Esophagus squamous epithelium (tissue), 5 donors: ENCODE measurements around the gene VPS26C. TPM values are rescaled to one million over a fixed set of nuclear protein-coding genes. Genes with fewer than 3 reads are reported as not detected.

ENCODE experiments used
- DNase-seq: peaks from one replicate; lab custom pipeline; 2025; lab: John Stamatoyannopoulos, UW
- H3K27ac ChIP-seq, 4 donors: fragments of 200-600 bp; sonication (generic); one replicate each; pipeline ENCODE4 v1.5.1; 2016 to 2019; ENCODE audit warnings: mild to moderate bottlenecking in 1 of 4
- H3K27me3 ChIP-seq, 4 donors: fragments of 200-600 bp; sonication (generic); 1 replicate in 3 of 4; 2 replicates in 1 of 4; pipeline versions ENCODE4 v1.5.1 to v1.6.0; 2017 to 2021; ENCODE audit warnings: antibody characterized with exemption in 1 of 4
- H3K36me3 ChIP-seq, 3 donors: fragments of 200-600 bp; sonication (generic); one replicate each; pipeline ENCODE4 v1.5.1; 2016 to 2019
- H3K4me1 ChIP-seq, 3 donors: fragments of 200-600 bp; sonication (generic); one replicate each; pipeline ENCODE4 v1.5.1; 2017 to 2019
- H3K4me3 ChIP-seq, 4 donors: fragments of 200-600 bp; sonication (generic); 1 replicate in 3 of 4; 2 replicates in 1 of 4; pipeline ENCODE4 v1.5.1; 2016 to 2019; ENCODE audit warnings: mild to moderate bottlenecking in 2 of 4, moderate library complexity in 1 of 4
- H3K9me3 ChIP-seq, 3 donors: fragments of 200-600 bp; sonication (generic); one replicate each; pipeline ENCODE4 v1.5.1; 2016 to 2019
- POLR2A ChIP-seq, 4 donors: fragments of 450-650 bp; IDR thresholded peaks; one replicate each; pipeline ENCODE4 v1.6.1; 2017; ENCODE audit warnings: antibody characterized with exemption in 4 of 4, mild to moderate bottlenecking in 4 of 4, moderate library complexity in 3 of 4
- WGBS, 2 donors: methylation state at CpG; one replicate each; pipeline ENCODE4 v1.1.5; 2018; 5-methylcytosine and 5-hydroxymethylcytosine counted together
- intact Hi-C: fragments of 100-400 bp; cut with DNase I; formaldehyde crosslinking; loops from one replicate; pipeline ENCODE4 v1.15.0; 2022
- total RNA-seq, 4 donors: library from RNA; depleted of rRNA; stranded (reverse); fragments of >200 nt; gene quantifications; one replicate each; pipeline ENCODE4 v1.1.0, GENCODE V29; 2016
- TF ChIP-seq, protein P1 (sequence below), 6 experiments: fragments of 450-650 bp in 4 of 6; fragments of 200-600 bp in 2 of 6; sonication (generic) in 2 of 6; IDR thresholded peaks; one replicate each; pipeline ENCODE4 v1.5.1; 2016 to 2019; ENCODE audit warnings: antibody characterized with exemption in 6 of 6, mild to moderate bottlenecking in 4 of 6, moderate library complexity in 4 of 6
- donor health status: DM: yes; HTN: yes; CAD: no.

VPS26C gene
- total RNA-seq, 4 donors from 2014 or later = 35.6 to 58.0 (median 44.0) TPM

DNA sequence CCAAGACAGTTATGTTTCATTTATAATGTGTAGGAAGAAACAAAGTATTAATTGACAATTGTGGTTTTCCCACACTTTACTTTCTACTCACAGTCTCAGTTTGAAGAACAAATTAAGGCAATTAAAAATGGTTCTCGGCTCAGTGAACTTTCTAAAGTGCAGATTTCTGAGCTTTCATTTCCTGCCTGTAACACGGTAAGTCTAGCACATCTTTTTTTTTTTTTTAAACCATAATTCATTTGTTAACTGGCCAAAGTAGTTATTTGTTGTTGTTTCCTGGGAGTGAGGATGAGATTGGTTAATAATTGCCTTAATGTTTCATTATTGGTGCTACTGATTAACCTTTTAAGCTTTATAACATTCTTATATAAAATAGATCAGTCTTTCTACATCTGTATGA, 75.1 kb downstream of the VPS26C start:
- Histone ChIP-seq H3K27me3 (no peaks in the 10 kb centered on the region), H3K27ac (no peak overlapping the region), H3K36me3 (peaks cover 0 to 99% (median 0%) of the 10 kb centered on the region in 3 donors), H3K4me3 (no peak overlapping the region), H3K9me3 (no peaks in the 10 kb centered on the region), H3K4me1 (no peaks in the 10 kb centered on the region)
- intact Hi-C loops = no loop called here
- 62 to 81% methylated on average over 2 of the region's 2 CpGs for WGBS, 2 donors
- TF ChIP-seq, protein P1, sequence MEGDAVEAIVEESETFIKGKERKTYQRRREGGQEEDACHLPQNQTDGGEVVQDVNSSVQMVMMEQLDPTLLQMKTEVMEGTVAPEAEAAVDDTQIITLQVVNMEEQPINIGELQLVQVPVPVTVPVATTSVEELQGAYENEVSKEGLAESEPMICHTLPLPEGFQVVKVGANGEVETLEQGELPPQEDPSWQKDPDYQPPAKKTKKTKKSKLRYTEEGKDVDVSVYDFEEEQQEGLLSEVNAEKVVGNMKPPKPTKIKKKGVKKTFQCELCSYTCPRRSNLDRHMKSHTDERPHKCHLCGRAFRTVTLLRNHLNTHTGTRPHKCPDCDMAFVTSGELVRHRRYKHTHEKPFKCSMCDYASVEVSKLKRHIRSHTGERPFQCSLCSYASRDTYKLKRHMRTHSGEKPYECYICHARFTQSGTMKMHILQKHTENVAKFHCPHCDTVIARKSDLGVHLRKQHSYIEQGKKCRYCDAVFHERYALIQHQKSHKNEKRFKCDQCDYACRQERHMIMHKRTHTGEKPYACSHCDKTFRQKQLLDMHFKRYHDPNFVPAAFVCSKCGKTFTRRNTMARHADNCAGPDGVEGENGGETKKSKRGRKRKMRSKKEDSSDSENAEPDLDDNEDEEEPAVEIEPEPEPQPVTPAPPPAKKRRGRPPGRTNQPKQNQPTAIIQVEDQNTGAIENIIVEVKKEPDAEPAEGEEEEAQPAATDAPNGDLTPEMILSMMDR (IDR thresholded peaks at IDR 0.05) = no peak
- no peak for DNase-seq

DNA sequence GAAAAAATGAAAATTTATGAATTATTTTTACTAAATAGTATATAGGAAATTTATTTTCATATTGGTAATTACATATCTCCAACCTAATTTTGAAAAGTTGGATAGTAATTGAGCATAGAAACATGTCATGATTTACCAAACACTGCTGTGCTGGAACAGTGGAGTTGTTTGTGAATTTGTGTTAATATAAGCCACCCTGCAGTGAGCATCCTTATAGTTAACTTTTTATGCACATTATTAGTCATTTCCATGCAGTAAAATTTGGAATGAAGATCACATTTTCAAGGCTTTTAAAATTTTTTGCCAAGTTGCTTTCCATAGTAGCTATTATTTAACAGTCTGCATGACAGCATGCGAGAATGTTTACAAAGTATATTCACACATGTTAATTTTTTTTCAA, 78.3 kb downstream of the VPS26C start:
- Histone ChIP-seq H3K4me1 (no peaks in the 10 kb centered on the region), H3K9me3 (no peaks in the 10 kb centered on the region), H3K36me3 (peaks cover 0 to 94% (median 0%) of the 10 kb centered on the region in 3 donors), H3K27ac (no peak overlapping the region), H3K27me3 (no peaks in the 10 kb centered on the region), H3K4me3 (no peak overlapping the region)
- no peak for TF ChIP-seq POLR2A (IDR thresholded peaks at IDR 0.05)
- DNase-seq = no peak
- intact Hi-C loops = no loop called here
- WGBS, 2 donors = 89 to 100% methylated on average over 1 of the region's 1 CpG

DNA sequence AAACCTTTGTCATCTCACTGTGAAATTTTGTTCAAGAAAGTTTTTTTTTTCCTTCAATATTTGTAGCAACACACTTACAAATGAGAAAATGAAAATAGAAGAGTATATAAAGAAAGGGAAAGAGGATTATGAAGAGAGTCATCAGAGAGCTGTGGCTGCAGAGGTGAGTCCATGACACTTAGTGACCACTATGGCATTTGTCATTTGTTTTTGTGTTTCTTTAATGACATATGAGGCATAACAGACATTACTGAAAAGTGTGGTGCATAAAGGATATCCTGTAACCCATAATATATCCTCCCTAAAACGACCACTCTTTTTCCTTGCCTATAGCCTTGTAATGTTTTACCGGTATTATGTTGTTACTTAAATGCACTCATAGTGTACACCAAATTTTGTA, 80.2 kb downstream of the VPS26C start:
- TF ChIP-seq, protein P1 (IDR thresholded peaks at IDR 0.05) = no peak
- TF ChIP-seq POLR2A (IDR thresholded peaks at IDR 0.05) = no peak
- peaks cover 0 to 90% (median 0%) of the 10 kb centered on the region in 3 donors for H3K36me3 ChIP-seq
- 69 to 72% methylated on average over 2 of the region's 2 CpGs for WGBS, 2 donors

DNA sequence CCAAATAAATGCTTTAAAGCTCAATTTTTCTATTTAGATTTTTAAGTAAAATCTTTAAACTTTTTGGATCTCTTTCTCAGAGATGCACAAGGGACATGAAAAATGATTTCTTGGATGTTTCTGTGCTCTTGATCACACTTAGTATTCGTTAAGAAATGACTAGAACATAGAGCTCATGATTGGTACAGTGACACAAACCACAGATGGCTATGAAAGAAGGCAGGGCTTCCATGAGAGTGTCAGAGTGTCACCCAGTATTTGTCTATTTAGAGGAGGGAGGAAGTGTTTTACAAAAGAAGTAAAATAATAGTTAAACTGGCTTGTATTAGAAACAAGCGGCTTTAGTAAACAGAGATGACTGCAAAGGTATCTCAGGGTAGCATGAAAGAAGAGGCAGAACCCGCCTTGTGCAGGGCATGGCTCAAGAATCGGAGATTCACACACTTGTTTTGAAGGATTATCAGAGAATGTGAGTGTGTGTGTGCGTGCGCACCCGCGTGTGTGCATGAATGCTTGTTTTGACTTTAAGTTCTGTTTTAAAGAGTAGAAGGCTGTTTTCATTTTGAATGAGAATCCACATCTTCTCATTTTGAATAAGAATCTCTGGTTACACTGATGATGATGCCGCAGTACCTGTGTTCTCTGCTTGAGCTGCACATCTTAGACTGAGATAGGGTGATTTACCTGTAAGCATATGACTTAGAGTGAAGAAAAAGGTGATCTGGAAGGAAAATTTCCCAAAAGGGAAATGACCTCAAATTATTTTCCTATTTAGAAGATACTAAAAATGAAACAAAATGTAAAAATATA, 82.1 kb downstream of the VPS26C start:
- Histone ChIP-seq H3K36me3 (peaks cover 0 to 73% (median 0%) of the 10 kb centered on the region in 3 donors), H3K4me3 (no peak overlapping the region), H3K4me1 (peaks cover 0 to 20% (median 0%) of the 10 kb centered on the region in 3 donors), H3K27me3 (no peaks in the 10 kb centered on the region), H3K9me3 (no peaks in the 10 kb centered on the region), H3K27ac (no peak overlapping the region)
- 89 to 92% methylated on average over 9 of the region's 9 CpGs for WGBS, 2 donors
- DNase-seq = no peak
- TF ChIP-seq POLR2A (IDR thresholded peaks at IDR 0.05) = no peak
- TF ChIP-seq, protein P1 (IDR thresholded peaks at IDR 0.05) = no peak
- intact Hi-C loops = no loop called here

More for the DNA sequence above, 80.2 kb downstream of the VPS26C start:
- DNase-seq = no peak
- intact Hi-C loops = no loop called here
- Histone ChIP-seq H3K27me3 (no peaks in the 10 kb centered on the region), H3K4me3 (no peak overlapping the region), H3K9me3 (no peaks in the 10 kb centered on the region), H3K4me1 (peaks cover 0 to 8% (median 0%) of the 10 kb centered on the region in 3 donors), H3K27ac (no peak overlapping the region)

DNA sequence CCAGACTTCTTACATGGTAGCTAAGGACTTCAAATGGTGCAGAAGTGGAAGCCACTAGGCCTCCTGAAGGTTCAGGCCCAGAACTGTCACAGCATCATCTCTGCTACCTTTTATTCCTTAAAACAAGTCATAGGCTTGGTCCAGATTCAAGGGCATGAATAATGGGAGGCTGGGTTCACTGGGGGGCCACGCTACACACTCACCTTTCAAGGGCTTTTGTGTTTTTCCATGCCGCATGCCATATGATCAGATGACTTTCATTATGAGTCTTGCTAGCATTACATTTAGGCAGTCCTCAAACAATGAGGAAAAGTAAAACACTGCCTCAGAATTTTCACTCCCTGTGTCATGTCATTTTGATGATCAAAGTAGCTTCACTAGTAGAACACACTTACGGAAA, 83.4 kb downstream of the VPS26C start:
- no peaks in the 10 kb centered on the region for H3K9me3 ChIP-seq
- 84 to 90% methylated on average over 3 of the region's 3 CpGs for WGBS, 2 donors
- H3K27ac ChIP-seq = no peak overlapping the region
- peaks cover 0 to 73% (median 0%) of the 10 kb centered on the region in 3 donors for H3K36me3 ChIP-seq
- peaks cover 0 to 20% (median 0%) of the 10 kb centered on the region in 3 donors for H3K4me1 ChIP-seq
- intact Hi-C loops = no loop called here
- no peak for TF ChIP-seq POLR2A (IDR thresholded peaks at IDR 0.05)
- TF ChIP-seq, protein P1 (IDR thresholded peaks at IDR 0.05) = no peak
- no peak overlapping the region for H3K4me3 ChIP-seq
- no peaks in the 10 kb centered on the region for H3K27me3 ChIP-seq
- DNase-seq = no peak
